ENCODE data around the gene SLX4IP.

GRCh38 chr20:10489853-10490252 lies 54.7 kb downstream of the SLX4IP start:
- TF ChIP-seq POLR2AphosphoS5 (IDR thresholded peaks at IDR 0.05) (no peak), EP300 (IDR thresholded peaks at IDR 0.05) (no peak), POLR2A (IDR thresholded peaks at IDR 0.05) (no peak)
- TF ChIP-seq, protein P1, sequence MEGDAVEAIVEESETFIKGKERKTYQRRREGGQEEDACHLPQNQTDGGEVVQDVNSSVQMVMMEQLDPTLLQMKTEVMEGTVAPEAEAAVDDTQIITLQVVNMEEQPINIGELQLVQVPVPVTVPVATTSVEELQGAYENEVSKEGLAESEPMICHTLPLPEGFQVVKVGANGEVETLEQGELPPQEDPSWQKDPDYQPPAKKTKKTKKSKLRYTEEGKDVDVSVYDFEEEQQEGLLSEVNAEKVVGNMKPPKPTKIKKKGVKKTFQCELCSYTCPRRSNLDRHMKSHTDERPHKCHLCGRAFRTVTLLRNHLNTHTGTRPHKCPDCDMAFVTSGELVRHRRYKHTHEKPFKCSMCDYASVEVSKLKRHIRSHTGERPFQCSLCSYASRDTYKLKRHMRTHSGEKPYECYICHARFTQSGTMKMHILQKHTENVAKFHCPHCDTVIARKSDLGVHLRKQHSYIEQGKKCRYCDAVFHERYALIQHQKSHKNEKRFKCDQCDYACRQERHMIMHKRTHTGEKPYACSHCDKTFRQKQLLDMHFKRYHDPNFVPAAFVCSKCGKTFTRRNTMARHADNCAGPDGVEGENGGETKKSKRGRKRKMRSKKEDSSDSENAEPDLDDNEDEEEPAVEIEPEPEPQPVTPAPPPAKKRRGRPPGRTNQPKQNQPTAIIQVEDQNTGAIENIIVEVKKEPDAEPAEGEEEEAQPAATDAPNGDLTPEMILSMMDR (IDR thresholded peaks at IDR 0.05): no peak

Measured in gastroesophageal sphincter (tissue), 3 donors.